ENCODE results near the gene GLCE. TPM values are rescaled to one million over a fixed set of nuclear protein-coding genes. Genes with fewer than 3 reads are reported as not detected.
A peak's percentile ranks its signal among the peaks of the same experiment; 100 is the strongest.

GLCE gene
- 1 to 10 TPM; 3.6 to 4.6 TPM for total RNA-seq

DNA sequence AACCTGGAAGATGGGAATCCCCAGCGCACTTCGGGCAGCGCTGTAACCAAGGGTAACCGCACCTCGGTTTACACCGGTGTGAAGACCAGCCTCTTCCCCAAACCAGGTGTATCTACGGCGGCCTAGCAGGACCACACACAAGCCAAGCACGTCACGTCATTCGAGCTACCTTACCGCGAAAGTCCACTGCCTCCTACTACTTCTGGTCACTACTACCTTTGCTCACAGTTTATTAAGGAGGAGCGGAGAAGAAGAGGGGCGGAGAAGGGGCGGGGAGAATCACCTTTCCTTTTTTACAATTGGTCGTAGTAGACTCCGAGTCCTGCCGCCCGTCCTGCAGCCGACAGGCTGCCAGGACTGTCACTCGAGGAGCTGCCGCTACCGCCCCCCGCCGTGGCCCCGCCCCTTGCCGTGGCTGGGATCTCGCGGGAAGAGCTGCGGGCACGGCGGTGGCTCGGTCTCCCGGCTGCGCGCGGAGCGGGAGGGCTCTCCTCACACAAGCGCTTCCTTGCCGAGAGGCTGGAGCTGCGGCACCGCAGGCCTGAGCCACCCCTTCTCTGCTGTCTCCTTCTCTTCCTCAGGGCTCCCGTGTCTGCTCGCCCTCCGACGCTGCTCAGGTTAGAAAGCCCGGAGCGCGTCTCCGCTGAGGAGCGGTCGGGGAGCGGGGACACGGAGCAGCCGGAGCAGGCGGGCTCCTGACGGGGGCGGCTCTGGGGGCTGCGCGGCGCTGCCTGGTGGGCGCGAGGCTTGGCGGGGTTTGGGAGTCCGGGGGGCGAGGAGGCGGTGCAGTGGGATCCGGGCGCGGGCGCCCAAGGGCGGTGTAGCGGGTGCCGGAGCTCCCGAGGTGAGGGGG is at the start of gene GLCE:
Gene GLCE (plus strand): TSS at position 495 of the 853 bp plus-strand sequence. CDS start 95,172 bp downstream, outside the sequence.
- Mint-ChIP-seq H3K9me3 (no peaks in the 10 kb centered on the region), H3K27ac (peak within 1 kb of the TSS; percentile 40 to 69), H3K27me3 (peaks cover 7 to 16% of the 10 kb centered on the region in 2 donors), H3K4me1 (ENCODE audit: low read depth in 2 of 2) (peaks cover 18 to 19% of the 10 kb centered on the region in 2 donors), H3K4me3 (peak within 1 kb of the TSS; percentile 98), H3K36me3 (no peaks in the 10 kb centered on the region)
- peak; percentile 94 for DNase-seq (ENCODE audit: low spot score)
- ATAC-seq = peak; percentile 98 to 99

- H3K4me3 Mint-ChIP-seq = no peak overlapping the region
- ATAC-seq = no peak
Observed at GRCh38 chr15:69114331-69114928, 46.0 kb upstream of the GLCE start.

GRCh38 chr15:69115031-69115430 is 45.4 kb upstream of the GLCE start:
- H3K27me3 Mint-ChIP-seq = peaks cover 30 to 46% of the 10 kb centered on the region in 2 donors
- peaks cover 10 to 11% of the 10 kb centered on the region in 2 donors for H3K4me1 Mint-ChIP-seq (ENCODE audit: low read depth in 2 of 2)
- no peak overlapping the region for H3K4me3 Mint-ChIP-seq
- no peaks in the 10 kb centered on the region for H3K9me3 Mint-ChIP-seq
- DNase-seq (ENCODE audit: low spot score) (no peak), ATAC-seq (no peak)
- no peaks in the 10 kb centered on the region for H3K36me3 Mint-ChIP-seq
- H3K27ac Mint-ChIP-seq = no peak overlapping the region

More at GRCh38 chr15:69114331-69114928, 46.0 kb upstream of the GLCE start:
- Mint-ChIP-seq H3K9me3 (no peaks in the 10 kb centered on the region), H3K27ac (no peak overlapping the region), H3K4me1 (ENCODE audit: low read depth in 2 of 2) (peaks cover 10 to 11% of the 10 kb centered on the region in 2 donors), H3K36me3 (no peaks in the 10 kb centered on the region), H3K27me3 (peaks cover 30 to 42% of the 10 kb centered on the region in 2 donors)
- no peak for DNase-seq (ENCODE audit: low spot score)

DNA sequence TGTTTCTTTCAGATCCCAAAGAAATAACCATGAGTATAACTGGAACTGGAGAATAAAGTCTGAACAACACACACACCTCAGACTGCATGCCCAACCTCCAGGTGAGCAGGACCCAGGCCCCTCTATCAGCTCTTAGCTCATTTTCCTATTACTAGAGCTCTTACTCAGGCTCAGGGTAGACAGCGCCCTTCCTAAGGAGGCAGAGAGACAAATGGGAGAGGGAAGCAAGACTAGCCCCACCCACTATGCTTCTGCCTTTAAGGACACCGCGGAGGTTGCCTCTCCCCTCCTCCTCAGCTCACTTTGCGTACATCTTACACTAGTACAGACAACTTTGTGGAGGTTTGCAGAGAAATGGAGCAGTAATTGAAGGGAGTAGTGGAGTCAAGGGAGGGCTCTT is 44.0 kb upstream of the GLCE start:
- Mint-ChIP-seq H3K27ac (no peak overlapping the region), H3K27me3 (peaks cover 30 to 46% of the 10 kb centered on the region in 2 donors), H3K4me1 (ENCODE audit: low read depth in 2 of 2) (peaks cover 10 to 11% of the 10 kb centered on the region in 2 donors), H3K36me3 (no peaks in the 10 kb centered on the region), H3K4me3 (no peak overlapping the region), H3K9me3 (no peaks in the 10 kb centered on the region)
- ATAC-seq (no peak), DNase-seq (ENCODE audit: low spot score) (no peak)

GRCh38 chr15:69117431-69117871 is 43.0 kb upstream of the GLCE start:
- H3K27ac Mint-ChIP-seq = no peak overlapping the region
- H3K9me3 Mint-ChIP-seq = no peaks in the 10 kb centered on the region
- peaks cover 30 to 46% of the 10 kb centered on the region in 2 donors for H3K27me3 Mint-ChIP-seq
- H3K4me3 Mint-ChIP-seq = no peak overlapping the region
- no peaks in the 10 kb centered on the region for H3K36me3 Mint-ChIP-seq
- H3K4me1 Mint-ChIP-seq (ENCODE audit: low read depth in 2 of 2) = peaks cover 10 to 11% of the 10 kb centered on the region in 2 donors
- ATAC-seq = no peak
- DNase-seq (ENCODE audit: low spot score) = no peak

DNA sequence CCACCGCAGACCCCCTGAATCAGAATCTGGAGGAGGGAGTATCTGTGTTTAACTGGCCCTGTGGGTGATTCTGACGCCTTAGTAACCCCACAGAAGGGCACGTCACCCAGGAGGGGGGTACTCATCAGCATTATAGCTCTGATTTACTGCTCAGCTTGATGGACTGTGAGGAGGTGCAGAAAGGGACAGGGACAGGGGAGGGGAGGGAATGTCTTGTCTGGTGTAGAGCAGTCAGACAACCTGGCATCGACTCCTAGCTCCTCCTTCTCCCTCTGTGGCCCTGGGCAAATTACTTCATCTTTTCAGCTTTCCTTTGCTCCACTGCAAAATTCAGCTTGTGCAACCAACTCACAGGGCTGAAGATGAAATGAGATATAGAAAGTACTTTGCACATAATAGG is 42.3 kb upstream of the GLCE start:
- H3K4me1 Mint-ChIP-seq (ENCODE audit: low read depth in 2 of 2) = peaks cover 10 to 11% of the 10 kb centered on the region in 2 donors
- no peaks in the 10 kb centered on the region for H3K9me3 Mint-ChIP-seq
- H3K27ac Mint-ChIP-seq = no peak overlapping the region
- peaks cover 30 to 46% of the 10 kb centered on the region in 2 donors for H3K27me3 Mint-ChIP-seq
- ATAC-seq (no peak), DNase-seq (ENCODE audit: low spot score) (no peak)
- no peak overlapping the region for H3K4me3 Mint-ChIP-seq
- H3K36me3 Mint-ChIP-seq = no peaks in the 10 kb centered on the region

GRCh38 chr15:69119001-69119400 is 41.4 kb upstream of the GLCE start:
- H3K4me1 Mint-ChIP-seq (ENCODE audit: low read depth in 2 of 2) = peaks cover 4 to 6% of the 10 kb centered on the region in 2 donors

DNA sequence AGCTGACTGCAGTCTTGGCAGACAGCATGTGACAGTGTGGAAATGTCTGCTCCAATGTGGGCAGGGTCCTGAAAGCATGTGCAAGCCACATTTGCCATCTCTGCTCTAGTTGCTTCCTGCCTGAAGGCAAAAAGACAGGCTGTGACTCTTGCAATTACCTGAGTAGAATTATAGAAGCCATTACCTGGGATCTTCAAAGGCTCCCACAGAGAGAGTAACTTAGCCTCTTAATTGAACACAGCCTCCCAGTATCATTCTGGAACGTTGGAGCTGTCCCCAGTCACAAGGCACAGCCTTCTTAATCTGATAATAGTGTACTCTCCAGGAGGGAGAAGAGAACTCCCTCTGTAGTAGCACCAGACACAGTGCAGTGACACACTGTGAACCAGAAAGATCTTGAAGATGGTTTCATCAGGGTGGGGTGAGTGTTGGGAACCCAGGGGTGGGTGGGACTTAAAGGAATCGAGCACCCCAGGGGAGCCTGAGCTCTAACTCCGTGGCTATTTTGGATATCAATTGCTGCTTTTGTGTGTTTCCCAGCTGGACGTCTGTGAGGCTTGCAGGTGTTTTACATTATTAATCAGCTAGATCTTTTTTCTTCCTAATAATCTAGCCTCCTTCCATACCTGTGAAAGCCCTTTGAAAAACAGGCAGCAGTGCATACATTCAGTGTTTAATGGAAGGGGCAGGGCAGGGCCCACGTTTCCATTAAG is 40.6 kb upstream of the GLCE start:
- H3K27ac Mint-ChIP-seq = no peak overlapping the region
- H3K9me3 Mint-ChIP-seq = no peaks in the 10 kb centered on the region
- peaks cover 18 to 29% of the 10 kb centered on the region in 2 donors for H3K27me3 Mint-ChIP-seq
- no peaks in the 10 kb centered on the region for H3K4me1 Mint-ChIP-seq (ENCODE audit: low read depth in 2 of 2)
- no peak for ATAC-seq
- H3K4me3 Mint-ChIP-seq = no peak overlapping the region
- H3K36me3 Mint-ChIP-seq = no peaks in the 10 kb centered on the region
- no peak for DNase-seq (ENCODE audit: low spot score)

More at GRCh38 chr15:69119001-69119400, 41.4 kb upstream of the GLCE start:
- H3K36me3 Mint-ChIP-seq = no peaks in the 10 kb centered on the region
- no peak overlapping the region for H3K4me3 Mint-ChIP-seq
- no peak overlapping the region for H3K27ac Mint-ChIP-seq
- no peaks in the 10 kb centered on the region for H3K9me3 Mint-ChIP-seq
- ATAC-seq = no peak
- H3K27me3 Mint-ChIP-seq = peaks cover 23 to 37% of the 10 kb centered on the region in 2 donors
- no peak for DNase-seq (ENCODE audit: low spot score)

GRCh38 chr15:69120732-69121131 is 39.7 kb upstream of the GLCE start:
- H3K9me3 Mint-ChIP-seq = no peaks in the 10 kb centered on the region
- no peak overlapping the region for H3K4me3 Mint-ChIP-seq
- ATAC-seq (no peak), DNase-seq (ENCODE audit: low spot score) (no peak)
- H3K4me1 Mint-ChIP-seq (ENCODE audit: low read depth in 2 of 2) = peaks cover 2% of the 10 kb centered on the region in 2 donors
- peaks cover 14 to 20% of the 10 kb centered on the region in 2 donors for H3K27me3 Mint-ChIP-seq
- no peaks in the 10 kb centered on the region for H3K36me3 Mint-ChIP-seq
- H3K27ac Mint-ChIP-seq = no peak overlapping the region

DNA sequence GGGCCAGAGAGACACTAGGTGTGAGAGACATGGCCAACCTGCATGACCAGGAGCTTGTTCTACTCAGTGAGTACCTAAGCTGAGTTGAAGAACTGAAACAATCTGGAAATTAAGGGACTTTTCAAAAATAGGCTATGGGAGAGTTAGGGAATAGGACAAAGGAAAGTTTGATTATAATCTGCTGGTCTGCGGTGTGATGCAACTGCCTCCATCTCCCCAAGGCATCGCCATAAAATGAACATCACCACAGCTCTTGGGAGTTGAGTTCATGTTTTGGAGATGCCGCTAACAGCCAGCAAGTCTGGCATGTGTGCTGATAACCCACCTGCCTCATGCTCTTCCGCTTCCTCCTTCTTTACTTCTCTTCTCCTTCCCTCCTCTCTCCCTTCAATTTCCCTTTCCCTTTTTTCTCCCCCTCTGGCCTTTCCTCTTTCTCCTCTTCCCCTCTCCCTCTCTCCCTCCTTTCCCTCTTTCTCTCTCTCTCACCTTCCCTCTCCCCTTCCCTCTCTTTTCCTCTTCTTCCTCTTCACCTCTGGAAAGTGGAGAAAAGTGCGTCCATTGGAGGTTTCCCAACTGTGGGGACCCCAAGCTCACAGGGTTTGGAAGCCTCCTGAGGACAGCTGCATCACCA is 39.1 kb upstream of the GLCE start:
- DNase-seq (ENCODE audit: low spot score) (no peak), ATAC-seq (no peak)
- Mint-ChIP-seq H3K4me3 (no peak overlapping the region), H3K27ac (no peak overlapping the region), H3K36me3 (no peaks in the 10 kb centered on the region), H3K9me3 (no peaks in the 10 kb centered on the region), H3K27me3 (peaks cover 12 to 14% of the 10 kb centered on the region in 2 donors), H3K4me1 (ENCODE audit: low read depth in 2 of 2) (peaks cover 8% of the 10 kb centered on the region in 2 donors)

GRCh38 chr15:69125236-69125635 is 35.2 kb upstream of the GLCE start:
- H3K36me3 Mint-ChIP-seq = no peaks in the 10 kb centered on the region
- no peaks in the 10 kb centered on the region for H3K9me3 Mint-ChIP-seq
- ATAC-seq = no peak
- no peak for DNase-seq (ENCODE audit: low spot score)
- peaks cover 9 to 10% of the 10 kb centered on the region in 2 donors for H3K4me1 Mint-ChIP-seq (ENCODE audit: low read depth in 2 of 2)
- no peaks in the 10 kb centered on the region for H3K27me3 Mint-ChIP-seq
- no peak overlapping the region for H3K27ac Mint-ChIP-seq
- no peak overlapping the region for H3K4me3 Mint-ChIP-seq

DNA sequence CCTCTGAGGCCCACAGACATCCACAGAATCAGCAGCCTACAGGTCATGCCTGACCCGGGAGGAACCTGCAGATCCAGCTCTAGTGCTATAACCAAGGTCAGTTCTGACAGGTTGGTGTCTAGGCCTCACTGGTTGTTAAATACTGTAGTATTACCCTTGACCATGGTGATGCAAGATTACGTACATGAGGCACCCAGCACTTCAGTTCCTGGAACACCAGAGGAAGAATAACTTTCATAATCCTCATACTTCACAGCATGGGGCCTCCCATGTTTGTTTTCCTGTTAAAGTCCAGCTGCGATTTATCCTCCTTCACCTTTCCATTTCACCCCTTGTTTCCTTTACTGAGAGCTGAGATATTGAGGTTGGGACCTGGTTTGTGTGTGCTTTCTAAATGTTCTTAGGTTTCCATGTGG is 34.4 kb upstream of the GLCE start:
- peak overlapping the region in 1 of 2 donors; percentile 42 for H3K27ac Mint-ChIP-seq

GRCh38 chr15:69127306-69127705 is 33.1 kb upstream of the GLCE start:
- Mint-ChIP-seq H3K27me3 (no peaks in the 10 kb centered on the region), H3K4me1 (ENCODE audit: low read depth in 2 of 2) (peaks cover 9 to 10% of the 10 kb centered on the region in 2 donors), H3K4me3 (no peak overlapping the region), H3K9me3 (no peaks in the 10 kb centered on the region), H3K36me3 (no peaks in the 10 kb centered on the region), H3K27ac (no peak overlapping the region)
- DNase-seq (ENCODE audit: low spot score) (no peak), ATAC-seq (no peak)

More for the DNA sequence above, 34.4 kb upstream of the GLCE start:
- peak; percentile 67 to 72 for ATAC-seq
- peak overlapping the region; percentile 6 for H3K4me3 Mint-ChIP-seq
- no peaks in the 10 kb centered on the region for H3K27me3 Mint-ChIP-seq
- peaks cover 9 to 10% of the 10 kb centered on the region in 2 donors for H3K4me1 Mint-ChIP-seq (ENCODE audit: low read depth in 2 of 2)
- no peaks in the 10 kb centered on the region for H3K36me3 Mint-ChIP-seq
- DNase-seq (ENCODE audit: low spot score) = no peak
- no peaks in the 10 kb centered on the region for H3K9me3 Mint-ChIP-seq

Data from natural killer cell treated with Interleukin-12 subunit alpha and Interleukin-12 subunit beta and Interleukin-15 and Interleukin-18, amount 100 ng/mL, for 72 hours (primary cell).